Measurements from ENCODE around the gene JAK1. TPM values are rescaled to one million over a fixed set of nuclear protein-coding genes. Genes with fewer than 3 reads are reported as not detected.
A peak's percentile ranks its signal among the peaks of the same experiment; 100 is the strongest.

The JAK1 gene
- total and polyA plus RNA-seq, 9 of the 15 experiments (the other 6 are each of a cell fraction or from before 2014, with no cell fraction given), result 9.7 to 44.1 (median 42.5) TPM

- TF ChIP-seq E2F4 (CRISPR knock-in tag; IDR thresholded peaks at IDR 0.05; ENCODE audit: low read depth), result no peak
- TF ChIP-seq NFIX (CRISPR knock-in tag; IDR thresholded peaks at IDR 0.05; ENCODE audit: low read depth), result no peak
- no peak for TF ChIP-seq PHB2 (IDR thresholded peaks at IDR 0.05; ENCODE audit: low read depth)
- TF ChIP-seq TAF7 (tag; IDR thresholded peaks at IDR 0.05), result no peak
- TF ChIP-seq NCOR1 (IDR thresholded peaks at IDR 0.05), result no peak
- TF ChIP-seq SMAD4 (CRISPR knock-in tag; conservative IDR thresholded peaks at IDR 0.05), result no peak
- TF ChIP-seq CBFA2T3 (IDR thresholded peaks at IDR 0.05), result peak; percentile 22; the same call in 1 of the 2 replicates
- no peak for TF ChIP-seq ARHGAP35 (IDR thresholded peaks at IDR 0.05; ENCODE audit: partially characterized antibody)
- no peak for TF ChIP-seq CEBPZ (IDR thresholded peaks at IDR 0.05; ENCODE audit: borderline replicate concordance, low read depth, low read length)
- TF ChIP-seq PCBP1 (IDR thresholded peaks at IDR 0.05; ENCODE audit: low read depth, low read length, poor library complexity, severe bottlenecking), result no peak
- TF ChIP-seq ZBTB2 (IDR thresholded peaks at IDR 0.05), result peak; percentile 34; the same call in 1 of the 2 replicates
- no peak for TF ChIP-seq NCOA4 (IDR thresholded peaks at IDR 0.05; ENCODE audit: partially characterized antibody)
- no peak for TF ChIP-seq ZNF274 (IDR thresholded peaks at IDR 0.05; ENCODE audit: borderline replicate concordance, low read depth, low read length)
- no peak for TF ChIP-seq GATA2 (CRISPR knock-in tag; IDR thresholded peaks at IDR 0.05)
- TF ChIP-seq MYBL2 (IDR thresholded peaks at IDR 0.05; ENCODE audit: low read depth), result no peak
- no peak for TF ChIP-seq MYBL2 (CRISPR knock-in tag; IDR thresholded peaks at IDR 0.05; ENCODE audit: borderline replicate concordance)
- no peak for TF ChIP-seq E2F6 (IDR thresholded peaks at IDR 0.05; ENCODE audit: borderline replicate concordance in 1 of 2, extremely low read depth in 1 of 2, insufficient read depth in 1 of 2, insufficient read length in 1 of 2, low read depth in 1 of 2, low read length in 1 of 2, poor library complexity in 1 of 2, severe bottlenecking in 1 of 2)
- no peak for TF ChIP-seq YY1 (IDR thresholded peaks at IDR 0.05; ENCODE audit: borderline replicate concordance in 1 of 3, control insufficient read depth in 1 of 3, extremely low read depth in 1 of 3, insufficient read depth in 3 of 3, insufficient read length in 1 of 3, insufficient replicate concordance in 2 of 3, low read depth in 1 of 3, low read length in 2 of 3)
- no peak for TF ChIP-seq ARNT (IDR thresholded peaks at IDR 0.05)
These were observed 35.0 kb upstream of the JAK1 start (continued) for GRCh38 chr1:65001231-65001792.

All from K562 (cell line).